ENCODE data around the gene TMEM145. TPM values are rescaled to one million over a fixed set of nuclear protein-coding genes. Genes with fewer than 3 reads are reported as not detected.
"Not testable (repeated sequence)": the region's sequence is repeated elsewhere in the genome, so short reads cannot be mapped to it uniquely, and the experiment has no call there.

TMEM145 gene
- total RNA-seq, 4 donors from 2014 or later: 0.69 TPM; not detected in 3

DNA sequence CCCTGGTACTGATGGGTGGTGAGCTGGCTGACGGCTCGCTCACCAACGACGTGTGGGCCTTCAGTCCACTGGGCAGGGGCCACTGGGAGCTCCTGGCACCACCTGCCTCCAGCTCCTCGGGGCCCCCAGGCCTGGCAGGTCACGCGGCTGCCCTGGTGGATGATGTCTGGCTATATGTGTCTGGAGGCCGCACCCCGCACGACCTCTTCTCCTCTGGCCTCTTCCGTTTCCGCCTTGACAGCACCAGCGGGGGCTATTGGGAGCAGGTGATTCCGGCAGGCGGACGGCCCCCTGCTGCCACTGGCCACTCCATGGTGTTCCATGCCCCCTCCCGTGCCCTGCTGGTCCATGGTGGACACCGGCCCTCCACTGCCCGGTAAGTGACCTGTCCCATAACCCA is 22.9 kb downstream of the TMEM145 start:
- Histone ChIP-seq H3K4me1 (no peaks in the 10 kb centered on the region), H3K27me3 (no peaks in the 10 kb centered on the region), H3K36me3 (no peaks in the 10 kb centered on the region), H3K4me3 (no peak overlapping the region), H3K27ac (no peak overlapping the region), H3K9me3 (no peaks in the 10 kb centered on the region)
- no peak for DNase-seq
- TF ChIP-seq POLR2A (IDR thresholded peaks at IDR 0.05): no peak
- TF ChIP-seq, protein P1, sequence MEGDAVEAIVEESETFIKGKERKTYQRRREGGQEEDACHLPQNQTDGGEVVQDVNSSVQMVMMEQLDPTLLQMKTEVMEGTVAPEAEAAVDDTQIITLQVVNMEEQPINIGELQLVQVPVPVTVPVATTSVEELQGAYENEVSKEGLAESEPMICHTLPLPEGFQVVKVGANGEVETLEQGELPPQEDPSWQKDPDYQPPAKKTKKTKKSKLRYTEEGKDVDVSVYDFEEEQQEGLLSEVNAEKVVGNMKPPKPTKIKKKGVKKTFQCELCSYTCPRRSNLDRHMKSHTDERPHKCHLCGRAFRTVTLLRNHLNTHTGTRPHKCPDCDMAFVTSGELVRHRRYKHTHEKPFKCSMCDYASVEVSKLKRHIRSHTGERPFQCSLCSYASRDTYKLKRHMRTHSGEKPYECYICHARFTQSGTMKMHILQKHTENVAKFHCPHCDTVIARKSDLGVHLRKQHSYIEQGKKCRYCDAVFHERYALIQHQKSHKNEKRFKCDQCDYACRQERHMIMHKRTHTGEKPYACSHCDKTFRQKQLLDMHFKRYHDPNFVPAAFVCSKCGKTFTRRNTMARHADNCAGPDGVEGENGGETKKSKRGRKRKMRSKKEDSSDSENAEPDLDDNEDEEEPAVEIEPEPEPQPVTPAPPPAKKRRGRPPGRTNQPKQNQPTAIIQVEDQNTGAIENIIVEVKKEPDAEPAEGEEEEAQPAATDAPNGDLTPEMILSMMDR (IDR thresholded peaks at IDR 0.05): no peak
- intact Hi-C loops (cut with DNase I; ENCODE audit: low total_unique reads): no loop called here

DNA sequence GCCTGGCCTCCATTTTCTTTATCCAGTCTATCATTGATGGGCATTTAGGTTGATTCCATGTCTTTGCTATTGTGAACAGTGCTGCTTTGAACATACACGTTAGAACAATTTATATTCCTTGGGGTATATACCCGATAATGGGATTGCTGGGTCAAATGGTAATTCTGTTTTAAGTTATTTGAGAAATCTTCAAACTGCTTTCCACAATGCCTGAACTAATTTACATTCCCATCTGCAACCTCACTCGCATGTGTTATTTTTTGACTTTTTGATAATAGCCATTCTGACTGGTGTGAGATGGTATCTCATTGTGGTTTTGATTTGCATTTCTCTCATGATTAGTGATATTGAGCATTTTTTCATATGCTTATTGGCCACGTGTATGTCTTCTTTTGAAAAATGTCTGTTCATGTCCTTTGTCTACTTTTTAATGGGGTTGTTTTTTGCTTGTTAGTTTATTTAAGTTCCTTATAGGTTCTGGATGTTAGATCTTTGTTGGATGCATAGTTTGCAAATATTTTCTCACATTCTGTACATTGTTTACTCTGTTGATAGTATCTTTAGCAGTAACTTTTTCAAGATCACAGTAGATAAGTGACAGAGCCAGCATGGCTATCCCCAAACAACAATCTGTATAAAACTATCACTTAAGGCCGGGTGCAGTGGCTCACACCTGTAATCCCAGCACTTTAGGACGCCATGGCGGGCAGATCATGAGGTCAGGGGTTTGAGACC is 26.2 kb downstream of the TMEM145 start:
- H3K27ac ChIP-seq; intact Hi-C loops (cut with DNase I; ENCODE audit: low total_unique reads); H3K9me3 ChIP-seq; H3K4me3 ChIP-seq; H3K27me3 ChIP-seq; H3K36me3 ChIP-seq; DNase-seq; H3K4me1 ChIP-seq: not testable (repeated sequence)

DNA sequence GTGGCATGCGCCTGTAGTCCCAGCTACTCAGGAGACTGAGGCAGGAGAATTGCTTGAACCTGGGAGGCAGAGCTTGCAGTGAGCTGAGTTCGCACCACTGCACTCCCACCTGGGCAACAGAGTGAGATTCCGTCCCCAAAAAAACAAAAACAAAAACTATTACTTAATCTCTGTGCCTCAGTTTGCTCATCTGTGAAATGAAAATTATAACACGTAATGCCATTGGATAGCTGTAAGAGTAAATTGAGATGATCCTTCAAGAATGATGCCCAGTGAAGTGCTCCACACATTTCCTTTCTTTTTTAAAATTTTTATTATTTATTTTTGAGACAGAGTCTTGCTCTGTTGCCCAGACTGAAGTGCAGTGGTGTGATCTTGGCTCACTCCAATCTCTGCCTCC is 26.8 kb downstream of the TMEM145 start:
- intact Hi-C loops (cut with DNase I; ENCODE audit: low total_unique reads); H3K4me1 ChIP-seq; DNase-seq; H3K4me3 ChIP-seq; H3K36me3 ChIP-seq; H3K27ac ChIP-seq; H3K27me3 ChIP-seq; H3K9me3 ChIP-seq: not testable (repeated sequence)

DNA sequence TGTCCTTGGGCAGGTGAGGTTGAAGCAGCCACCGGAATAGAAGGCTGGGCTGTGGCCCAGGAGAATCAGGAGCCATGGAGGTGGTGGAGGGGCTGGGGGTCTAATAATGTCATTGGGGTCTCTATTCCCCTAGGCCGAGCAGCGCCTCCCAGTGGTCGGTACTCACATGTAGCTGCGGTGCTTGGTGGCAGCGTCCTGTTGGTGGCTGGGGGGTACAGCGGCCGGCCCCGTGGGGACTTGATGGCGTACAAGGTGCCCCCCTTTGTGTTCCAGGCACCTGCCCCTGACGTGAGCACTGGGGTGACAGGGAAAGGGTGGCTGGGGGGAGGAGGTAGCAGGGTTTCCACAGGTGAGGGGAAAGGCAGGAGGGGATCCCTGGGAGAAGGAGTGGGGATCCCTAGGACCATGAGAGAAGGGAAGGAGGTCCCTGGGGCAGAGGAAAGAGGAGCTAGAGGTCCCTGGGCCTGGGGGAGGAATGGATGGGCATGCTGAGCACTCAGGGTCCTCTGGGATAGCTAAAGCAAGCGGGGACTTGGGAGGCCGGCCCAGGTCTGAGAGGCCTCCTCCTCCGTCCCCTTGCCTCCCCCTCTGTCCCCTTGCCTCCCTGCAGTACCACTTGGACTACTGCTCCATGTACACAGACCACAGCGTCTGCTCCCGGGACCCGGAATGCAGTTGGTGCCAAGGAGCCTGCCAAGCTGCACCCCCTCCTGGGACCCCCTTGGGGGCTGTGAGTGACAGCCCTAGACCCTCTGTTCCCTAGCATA is 30.4 kb downstream of the TMEM145 start:
- TF ChIP-seq, protein P1 (IDR thresholded peaks at IDR 0.05): no peak
- no peak for TF ChIP-seq POLR2A (IDR thresholded peaks at IDR 0.05)
- intact Hi-C loops (cut with DNase I; ENCODE audit: low total_unique reads): no loop called here
- H3K27me3 ChIP-seq: no peaks in the 10 kb centered on the region
- no peaks in the 10 kb centered on the region for H3K9me3 ChIP-seq
- no peaks in the 10 kb centered on the region for H3K36me3 ChIP-seq
- no peak overlapping the region for H3K4me3 ChIP-seq
- no peak for DNase-seq
- no peak overlapping the region for H3K27ac ChIP-seq
- no peaks in the 10 kb centered on the region for H3K4me1 ChIP-seq

DNA sequence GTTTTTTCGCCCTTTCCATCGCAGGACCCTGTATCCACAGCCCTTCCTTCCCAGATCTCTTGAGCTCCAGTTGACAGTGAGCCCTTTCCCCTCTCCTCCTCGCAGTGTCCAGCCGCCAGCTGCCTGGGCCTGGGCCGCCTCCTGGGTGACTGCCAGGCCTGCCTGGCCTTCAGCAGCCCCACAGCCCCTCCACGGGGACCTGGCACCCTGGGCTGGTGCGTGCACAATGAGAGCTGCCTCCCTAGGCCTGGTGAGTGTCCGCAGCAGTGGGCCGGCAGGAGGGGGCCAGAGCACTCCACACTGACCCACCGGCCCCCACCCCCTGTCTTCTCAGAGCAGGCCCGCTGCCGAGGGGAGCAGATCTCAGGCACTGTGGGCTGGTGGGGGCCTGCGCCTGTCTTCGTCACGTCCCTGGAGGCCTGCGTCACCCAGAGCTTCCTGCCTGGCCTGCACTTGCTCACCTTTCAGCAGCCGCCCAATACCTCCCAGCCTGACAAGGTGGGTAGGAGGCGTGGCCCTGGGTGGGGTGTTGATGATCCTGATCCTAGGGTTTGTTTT is 31.3 kb downstream of the TMEM145 start:
- Histone ChIP-seq H3K27me3 (no peaks in the 10 kb centered on the region), H3K9me3 (no peaks in the 10 kb centered on the region), H3K4me3 (no peak overlapping the region), H3K4me1 (no peaks in the 10 kb centered on the region), H3K27ac (no peak overlapping the region), H3K36me3 (no peaks in the 10 kb centered on the region)
- intact Hi-C loops (cut with DNase I; ENCODE audit: low total_unique reads): no loop called here
- TF ChIP-seq, protein P1 (IDR thresholded peaks at IDR 0.05): no peak
- no peak for TF ChIP-seq POLR2A (IDR thresholded peaks at IDR 0.05)
- no peak for DNase-seq

DNA sequence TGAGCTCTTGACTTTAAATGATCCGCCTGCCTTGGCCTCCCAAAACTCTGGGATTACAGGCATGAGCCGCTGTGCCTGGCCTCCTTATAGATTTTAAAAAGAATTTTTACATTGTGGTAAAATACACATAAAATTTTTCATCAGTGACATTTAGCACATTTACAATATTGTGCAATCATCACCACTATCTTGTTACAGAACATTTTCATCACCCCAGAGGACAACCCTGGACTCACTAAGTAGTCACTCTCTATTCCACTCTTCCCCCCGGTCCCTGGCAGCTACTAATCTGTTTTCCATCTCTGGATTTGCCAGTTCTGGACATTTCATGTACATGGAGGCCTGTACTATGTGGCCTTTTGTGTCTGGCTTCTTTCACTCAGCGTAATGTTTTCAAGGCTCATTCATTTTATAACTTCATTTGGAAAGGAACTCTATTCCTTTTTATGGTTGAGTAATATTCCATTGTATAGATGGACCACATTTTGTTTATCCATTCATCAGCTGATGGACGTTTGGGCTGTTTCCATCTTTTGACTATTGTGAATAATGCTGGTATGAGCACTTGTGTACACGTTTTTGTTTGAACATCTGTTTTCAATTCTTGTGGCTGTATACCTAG is 32.2 kb downstream of the TMEM145 start:
- TF ChIP-seq, protein P1 (IDR thresholded peaks at IDR 0.05): no peak
- TF ChIP-seq POLR2A (IDR thresholded peaks at IDR 0.05): no peak
- H3K9me3 ChIP-seq: no peaks in the 10 kb centered on the region
- intact Hi-C loops (cut with DNase I; ENCODE audit: low total_unique reads): no loop called here
- H3K36me3 ChIP-seq: no peaks in the 10 kb centered on the region
- no peaks in the 10 kb centered on the region for H3K27me3 ChIP-seq
- H3K27ac ChIP-seq: no peak overlapping the region
- no peak for DNase-seq
- H3K4me3 ChIP-seq: no peak overlapping the region
- H3K4me1 ChIP-seq: no peaks in the 10 kb centered on the region

Data from uterus (tissue), 4 donors.